ENCODE measurements around the gene NELFA.

DNA sequence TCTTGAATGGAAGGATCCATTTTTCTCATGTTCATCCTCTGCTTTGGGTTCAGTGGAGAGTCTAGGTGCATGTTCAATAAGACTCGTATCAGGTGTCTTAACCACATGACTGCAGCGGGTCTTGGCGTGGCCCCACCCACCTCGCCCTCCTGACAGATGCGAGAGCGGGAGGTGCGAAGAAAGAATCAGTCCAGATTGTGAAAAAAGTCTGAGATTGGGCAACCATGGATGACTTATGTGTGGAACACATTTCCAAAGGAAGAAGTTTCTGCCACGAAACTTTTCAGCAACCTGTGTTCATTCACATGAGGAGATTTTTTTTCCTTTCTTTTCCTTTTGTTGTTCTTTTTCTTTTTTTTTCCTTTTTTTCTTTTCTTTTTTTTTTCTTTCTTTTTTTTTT is 70.7 kb downstream of the NELFA start:
- TF ChIP-seq, protein P1, sequence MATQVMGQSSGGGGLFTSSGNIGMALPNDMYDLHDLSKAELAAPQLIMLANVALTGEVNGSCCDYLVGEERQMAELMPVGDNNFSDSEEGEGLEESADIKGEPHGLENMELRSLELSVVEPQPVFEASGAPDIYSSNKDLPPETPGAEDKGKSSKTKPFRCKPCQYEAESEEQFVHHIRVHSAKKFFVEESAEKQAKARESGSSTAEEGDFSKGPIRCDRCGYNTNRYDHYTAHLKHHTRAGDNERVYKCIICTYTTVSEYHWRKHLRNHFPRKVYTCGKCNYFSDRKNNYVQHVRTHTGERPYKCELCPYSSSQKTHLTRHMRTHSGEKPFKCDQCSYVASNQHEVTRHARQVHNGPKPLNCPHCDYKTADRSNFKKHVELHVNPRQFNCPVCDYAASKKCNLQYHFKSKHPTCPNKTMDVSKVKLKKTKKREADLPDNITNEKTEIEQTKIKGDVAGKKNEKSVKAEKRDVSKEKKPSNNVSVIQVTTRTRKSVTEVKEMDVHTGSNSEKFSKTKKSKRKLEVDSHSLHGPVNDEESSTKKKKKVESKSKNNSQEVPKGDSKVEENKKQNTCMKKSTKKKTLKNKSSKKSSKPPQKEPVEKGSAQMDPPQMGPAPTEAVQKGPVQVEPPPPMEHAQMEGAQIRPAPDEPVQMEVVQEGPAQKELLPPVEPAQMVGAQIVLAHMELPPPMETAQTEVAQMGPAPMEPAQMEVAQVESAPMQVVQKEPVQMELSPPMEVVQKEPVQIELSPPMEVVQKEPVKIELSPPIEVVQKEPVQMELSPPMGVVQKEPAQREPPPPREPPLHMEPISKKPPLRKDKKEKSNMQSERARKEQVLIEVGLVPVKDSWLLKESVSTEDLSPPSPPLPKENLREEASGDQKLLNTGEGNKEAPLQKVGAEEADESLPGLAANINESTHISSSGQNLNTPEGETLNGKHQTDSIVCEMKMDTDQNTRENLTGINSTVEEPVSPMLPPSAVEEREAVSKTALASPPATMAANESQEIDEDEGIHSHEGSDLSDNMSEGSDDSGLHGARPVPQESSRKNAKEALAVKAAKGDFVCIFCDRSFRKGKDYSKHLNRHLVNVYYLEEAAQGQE (IDR thresholded peaks at IDR 0.05; ENCODE audit: insufficient read depth in 1 of 2, low read depth in 2 of 2, low read length in 2 of 2): no peak
- no peak for TF ChIP-seq POLR2AphosphoS5 (IDR thresholded peaks at IDR 0.05; ENCODE audit: low read depth, low read length)

Measured in PFSK-1 (cell line).